HepG2 (cell line): ENCODE results near the gene STON1. TPM values are rescaled to one million over a fixed set of nuclear protein-coding genes. Genes with fewer than 3 reads are reported as not detected.

ENCODE experiments used
- AHDC1 ChIP-seq: sonication (generic); formaldehyde crosslinking; IDR thresholded peaks from 2 replicates; pipeline ENCODE4 v1.5.1; 2020; ENCODE audit warnings: mild to moderate bottlenecking, missing genetic modification reagents, borderline replicate concordance
- CREM ChIP-seq, 2 experiments: sonication (generic) in 1 of 2; formaldehyde crosslinking in 1 of 2; IDR thresholded peaks; 2 replicates each; pipeline versions ENCODE4 v1.4.0 to v1.6.1; 2016 to 2020; ENCODE audit warnings: antibody characterized with exemption in 1 of 2, mild to moderate bottlenecking in 1 of 2, missing genetic modification reagents in 1 of 2
- DNMT3B ChIP-seq: conservative IDR thresholded peaks from 2 replicates; pipeline ENCODE4 v1.6.1; 2016; ENCODE audit warnings: missing biosample characterization, control low read depth
- ELF3 ChIP-seq: IDR thresholded peaks from 2 replicates; pipeline ENCODE4 v1.6.1; 2016; ENCODE audit warnings: missing genetic modification reagents, missing compliant biosample characterization
- FOXA3 ChIP-seq: IDR thresholded peaks from 2 replicates; pipeline ENCODE4 v1.6.1; 2016; ENCODE audit warnings: missing genetic modification reagents, missing compliant biosample characterization
- FOXP1 ChIP-seq, 2 experiments: fragments of 450-650 bp in 1 of 2; IDR thresholded peaks; 2 replicates each; pipeline ENCODE4 v1.6.1; 2017 to 2018; ENCODE audit warnings: antibody characterized with exemption in 1 of 2
- NFE2L2 ChIP-seq: fragments of 150-350 bp; IDR thresholded peaks from 2 replicates; pipeline ENCODE4 v1.6.1; 2014; ENCODE audit warnings: low read length
- NRL ChIP-seq: sonication (generic); formaldehyde crosslinking; IDR thresholded peaks from 2 replicates; pipeline ENCODE4 v1.5.0; 2020; ENCODE audit warnings: missing genetic modification reagents, mild to moderate bottlenecking, moderate library complexity, borderline replicate concordance
- PRMT3 ChIP-seq: sonication (generic); formaldehyde crosslinking; IDR thresholded peaks from 2 replicates; pipeline ENCODE4 v1.8.1; 2022; ENCODE audit warnings: low read depth, mild to moderate bottlenecking, moderate library complexity, missing genetic modification reagents, borderline replicate concordance
- TEAD3 ChIP-seq: optimal IDR thresholded peaks from 2 replicates; pipeline ENCODE3; 2016; ENCODE audit warnings: borderline replicate concordance
- ZBTB39 ChIP-seq: sonication (generic); formaldehyde crosslinking; IDR thresholded peaks from 2 replicates; pipeline ENCODE4 v1.5.0; 2020; ENCODE audit warnings: missing genetic modification reagents
- ZNF318 ChIP-seq: sonication (generic); formaldehyde crosslinking; IDR thresholded peaks from 2 replicates; pipeline ENCODE4 v1.4.0; 2020; ENCODE audit warnings: mild to moderate bottlenecking, missing genetic modification reagents
- polyA plus RNA-seq, 8 experiments: library from polyadenylated mRNA; depleted of rRNA in 3 of 8; stranded (reverse) in 7 of 8; unstranded in 1 of 8; fragments of >200 nt; fragmentation: Illumina TruSeq in 4 of 8; extraction: Trizol in 4 of 8; gene quantifications; 2 replicates each; pipeline versions ENCODE4 v1.2.1 to v1.2.3, GENCODE V29; 2011 to 2016; ENCODE audit warnings: low read depth in 4 of 8, missing spikeins in 1 of 8, mixed read lengths in 1 of 8; ENCODE audit not compliant: insufficient read depth in 1 of 8
- total RNA-seq, 5 experiments: library from RNA; depleted of rRNA; stranded (reverse); fragments of >200 nt; fragmentation: Illumina TruSeq; extraction: Trizol; gene quantifications; 2 replicates each; pipeline ENCODE4 v1.2.3, GENCODE V29; 2016; ENCODE audit warnings: low read depth in 1 of 5

The STON1 gene
- total and polyA plus RNA-seq, 2 of the 13 experiments (the other 11 are each of a cell fraction or from before 2014, with no cell fraction given) = 0.09 to 0.28 TPM

GRCh38 chr2:48508461-48509124 lies 21.4 kb upstream of the STON1 start (continued):
- peak; percentile 67; the same call in 1 of the 2 replicates for TF ChIP-seq AHDC1
- TF ChIP-seq PRMT3 = no peak
- TF ChIP-seq NFE2L2 = peak; percentile 81
- TF ChIP-seq TEAD3 (CRISPR knock-in tag) = peak; percentile 92
- TF ChIP-seq FOXP1 (IDR thresholded peaks at IDR 0.05) = no peak
- TF ChIP-seq FOXP1 (CRISPR knock-in tag; IDR thresholded peaks at IDR 0.05) = peak; percentile 69
- no peak for TF ChIP-seq ZNF318 (CRISPR knock-in tag)
- peak; percentile 27; the same call in 1 of the 2 replicates for TF ChIP-seq CREM (IDR thresholded peaks at IDR 0.05)
- TF ChIP-seq CREM (CRISPR knock-in tag; IDR thresholded peaks at IDR 0.05) = no peak
- TF ChIP-seq DNMT3B (CRISPR knock-in tag) = 0 out of 2 replicates have a peak, but pooled peaks have one; percentile 41
- no peak for TF ChIP-seq NRL (CRISPR knock-in tag)
- TF ChIP-seq FOXA3 (CRISPR knock-in tag) = peak; percentile 57
- no peak for TF ChIP-seq ZBTB39 (CRISPR knock-in tag)
- TF ChIP-seq ELF3 (CRISPR knock-in tag) = 0 out of 2 replicates have a peak, but pooled peaks have one; percentile 29
